SK-N-SH (cell line): ENCODE results near the gene THYN1. TPM values are rescaled to one million over a fixed set of nuclear protein-coding genes. Genes with fewer than 3 reads are reported as not detected.

Source experiments
- CTCF ChIA-PET: fragments of 300-600, 350-600 bp; formaldehyde crosslinking; extraction: SDS; loops from one replicate; lab custom pipeline; 2021; lab: Yijun Ruan, JAX
- POLR2A ChIA-PET: fragments of 350-600 bp; sonication (Branson Sonifier 250); formaldehyde crosslinking; extraction: SDS; loops from one replicate; lab custom pipeline; 2020; ENCODE audit warnings: antibody characterized with exemption, inconsistent platforms; lab: Yijun Ruan, JAX
- DNase-seq: peaks from one replicate; pipeline ENCODE4 v3.0.0; 2012
- H2AFZ ChIP-seq: fragments of 200-600 bp; sonication (generic); 2 replicates; pipeline ENCODE4 v1.8.1; 2016; ENCODE audit warnings: antibody characterized with exemption, mild to moderate bottlenecking, low read depth
- H3F3A ChIP-seq: fragments of 200-600 bp; sonication (generic); replicated peaks from 2 replicates; pipeline ENCODE3; 2016; ENCODE audit warnings: antibody characterized with exemption, mild to moderate bottlenecking; ENCODE audit not compliant: insufficient read depth
- H3K27ac ChIP-seq, 2 experiments: fragments of 200-500 bp in 1 of 2; fragments of 200-600 bp in 1 of 2; sonication (Bioruptor generic) in 1 of 2; sonication (generic), shearing (Covaris generic) in 1 of 2; 2 replicates each; pipeline versions ENCODE4 v1.5.1 to v1.6.1; 2014 to 2016; ENCODE audit warnings: low read depth in 2 of 2, inconsistent platforms in 1 of 2, low read length in 1 of 2, mild to moderate bottlenecking in 1 of 2, mixed read lengths in 1 of 2
- H3K27me3 ChIP-seq: fragments of 200-600 bp; sonication (generic), shearing (Covaris generic); 2 replicates; pipeline ENCODE4 v1.6.1; 2016; ENCODE audit warnings: mixed run types; ENCODE audit not compliant: insufficient read depth
- H3K36me3 ChIP-seq, 2 experiments: fragments of 200-500 bp in 1 of 2; fragments of 200-600 bp in 1 of 2; sonication (Bioruptor generic) in 1 of 2; sonication (generic) in 1 of 2; replicated peaks in 1 of 2; 2 replicates each; pipeline versions ENCODE3 to v1.5.1; 2014 to 2016; ENCODE audit warnings: low read length in 1 of 2, mild to moderate bottlenecking in 1 of 2; ENCODE audit not compliant: insufficient read depth in 2 of 2, control insufficient read depth in 1 of 2
- H3K4me1 ChIP-seq, 2 experiments: fragments of 200-500 bp in 1 of 2; fragments of 200-600 bp in 1 of 2; sonication (Bioruptor generic) in 1 of 2; sonication (generic), shearing (Covaris generic) in 1 of 2; 2 replicates each; pipeline versions ENCODE4 v1.5.1 to v1.6.1; 2014 to 2016; ENCODE audit warnings: low read depth in 1 of 2, low read length in 1 of 2, mixed run types in 1 of 2; ENCODE audit not compliant: insufficient read depth in 2 of 2, control insufficient read depth in 1 of 2
- H3K4me2 ChIP-seq: fragments of 200-600 bp; sonication (generic), shearing (Covaris generic); 2 replicates; pipeline ENCODE4 v1.6.1; 2017; ENCODE audit warnings: mixed run types
- H3K4me3 ChIP-seq, 2 experiments: fragments of 200-500 bp in 1 of 2; fragments of 200-600 bp in 1 of 2; sonication (Bioruptor generic) in 1 of 2; sonication (generic), shearing (Covaris generic) in 1 of 2; 2 replicates each; pipeline versions ENCODE4 v1.5.1 to v1.8.1; 2014 to 2016; ENCODE audit warnings: low read depth in 2 of 2, inconsistent platforms in 1 of 2, low read length in 1 of 2, mild to moderate bottlenecking in 1 of 2, mixed read lengths in 1 of 2, moderate library complexity in 1 of 2
- H3K79me2 ChIP-seq: fragments of 200-600 bp; sonication (generic); 2 replicates; pipeline ENCODE4 v1.8.1; 2017; ENCODE audit warnings: mild to moderate bottlenecking; ENCODE audit not compliant: insufficient read depth
- H3K9ac ChIP-seq: fragments of 200-600 bp; sonication (generic); 2 replicates; pipeline ENCODE4 v1.6.1; 2017; ENCODE audit warnings: mixed run types
- H3K9me2 ChIP-seq: fragments of 200-600 bp; sonication (generic); 2 replicates; pipeline ENCODE4 v1.6.1; 2017; ENCODE audit warnings: mixed run types
- H3K9me3 ChIP-seq: fragments of 200-600 bp; sonication (generic); 2 replicates; pipeline ENCODE4 v1.6.1; 2017; ENCODE audit warnings: mixed run types, mild to moderate bottlenecking, moderate library complexity
- H4K20me1 ChIP-seq: fragments of 200-600 bp; sonication (generic); 2 replicates; pipeline ENCODE4 v1.6.1; 2017; ENCODE audit warnings: mild to moderate bottlenecking, mixed run types; ENCODE audit not compliant: insufficient read depth
- ELF1 ChIP-seq: IDR thresholded peaks from 2 replicates; pipeline ENCODE4 v1.4.0; 2012
- EP300 ChIP-seq, 2 experiments: IDR thresholded peaks; 2 replicates each; pipeline versions ENCODE4 v1.4.0 to v1.6.1; 2012; ENCODE audit warnings: borderline replicate concordance in 1 of 2, low read depth in 1 of 2, low read length in 1 of 2
- EZH2phosphoT487 ChIP-seq: fragments of 200-600 bp; sonication (generic); IDR thresholded peaks from 2 replicates; pipeline ENCODE4 v1.6.1; 2017; ENCODE audit warnings: low read depth, mixed run types, mild to moderate bottlenecking, antibody characterized with exemption, moderate library complexity, borderline replicate concordance
- FOXJ3 ChIP-seq: sonication (generic); formaldehyde crosslinking; IDR thresholded peaks from 2 replicates; pipeline ENCODE4 v1.5.1; 2020; ENCODE audit warnings: mild to moderate bottlenecking, missing genetic modification reagents
- GABPA ChIP-seq: IDR thresholded peaks from 2 replicates; pipeline ENCODE4 v1.4.0; 2012; ENCODE audit warnings: low read depth, mild to moderate bottlenecking
- GATA2 ChIP-seq: sonication (generic); formaldehyde crosslinking; IDR thresholded peaks from 2 replicates; pipeline ENCODE4 v1.5.0; 2020; ENCODE audit warnings: mild to moderate bottlenecking, missing genetic modification reagents
- IRF3 ChIP-seq: fragments of 150-350 bp; IDR thresholded peaks from 2 replicates; pipeline ENCODE4 v1.6.1; 2016; ENCODE audit warnings: mild to moderate bottlenecking, low read depth, low read length
- JUND ChIP-seq: IDR thresholded peaks from 2 replicates; pipeline ENCODE4 v1.4.0; 2012
- MAX ChIP-seq: IDR thresholded peaks from 2 replicates; pipeline ENCODE4 v1.4.0; 2012; ENCODE audit warnings: low read depth
- MEF2A ChIP-seq: IDR thresholded peaks from 2 replicates; pipeline ENCODE4 v1.4.0; 2012; ENCODE audit warnings: low read depth, borderline replicate concordance
- NFIC ChIP-seq: IDR thresholded peaks from 2 replicates; pipeline ENCODE4 v1.4.0; 2012; ENCODE audit warnings: borderline replicate concordance
- NRF1 ChIP-seq: IDR thresholded peaks from 2 replicates; pipeline ENCODE4 v1.6.1; 2012; ENCODE audit warnings: low read depth, mild to moderate bottlenecking, low read length
- POLR2AphosphoS5 ChIP-seq: IDR thresholded peaks from 2 replicates; pipeline ENCODE4 v1.6.1; 2012; ENCODE audit warnings: low read depth, low read length
- RXRA ChIP-seq: IDR thresholded peaks from 2 replicates; pipeline ENCODE4 v1.4.0; 2012; ENCODE audit warnings: low read depth, mild to moderate bottlenecking, borderline replicate concordance
- SIN3A ChIP-seq: IDR thresholded peaks from 2 replicates; pipeline ENCODE4 v1.6.1; 2012; ENCODE audit warnings: low read depth, mild to moderate bottlenecking, low read length, moderate library complexity, borderline replicate concordance
- SMC3 ChIP-seq: IDR thresholded peaks from 2 replicates; pipeline ENCODE4 v1.6.1; 2012; ENCODE audit warnings: low read depth, low read length, improper control_type of control experiment
- TCF12 ChIP-seq: IDR thresholded peaks from 2 replicates; pipeline ENCODE4 v1.4.0; 2012
- WGBS: methylation state at CpG from one replicate; pipeline ENCODE4 v1.1.6; 2017; ENCODE audit warnings: low lambda C conversion rate; 5-methylcytosine and 5-hydroxymethylcytosine counted together
- polyA plus RNA-seq, 3 experiments: library from polyadenylated mRNA; depleted of rRNA; stranded (reverse); fragments of >200 nt; gene quantifications; 2 replicates each; pipeline ENCODE4 v1.2.3, GENCODE V29; 2012
- TF ChIP-seq, protein P1 (sequence below): IDR thresholded peaks from 2 replicates; pipeline ENCODE4; 2012
- TF ChIP-seq, protein P2 (sequence below): IDR thresholded peaks from 2 replicates; pipeline ENCODE4 v1.4.0; 2012; ENCODE audit warnings: low read depth, borderline replicate concordance
- TF ChIP-seq, protein P3 (sequence below): fragments of 200-600 bp; sonication (generic); IDR thresholded peaks from 2 replicates; pipeline ENCODE4 v1.6.1; 2017; ENCODE audit warnings: antibody characterized with exemption, mild to moderate bottlenecking, moderate library complexity

Gene THYN1
- polyA plus RNA-seq, 1 of the 3 experiments (the other 2 are of a cell fraction): 61.8 TPM

GRCh38 chr11:134283461-134284230 is 30.5 kb upstream of the THYN1 start:
- no peaks in the 10 kb centered on the region for H3K79me2 ChIP-seq
- H3K9me2 ChIP-seq: no peaks in the 10 kb centered on the region
- no peak overlapping the region for H3K27ac ChIP-seq
- no peak for DNase-seq
- no peaks in the 10 kb centered on the region for H3K9me3 ChIP-seq
- no peak overlapping the region for H3K4me3 ChIP-seq
- WGBS: 63% methylated on average over 11 of the region's 16 CpGs
- no peak overlapping the region for H2AFZ ChIP-seq
- H4K20me1 ChIP-seq: no peaks in the 10 kb centered on the region
- no peaks in the 10 kb centered on the region for H3F3A ChIP-seq
- ChIA-PET CTCF (interaction anchor here (1.9 kb wide), 1 partner anchor 10 kb away, joined by 5 read pairs; no protein-coding TSS in a partner anchor), POLR2A (no interaction called here)
- no peaks in the 10 kb centered on the region for H3K36me3 ChIP-seq
- no peak overlapping the region for H3K9ac ChIP-seq
- no peak for TF ChIP-seq GABPA
- TF ChIP-seq SIN3A: no peak
- no peak for TF ChIP-seq EZH2phosphoT487
- TF ChIP-seq, protein P1, sequence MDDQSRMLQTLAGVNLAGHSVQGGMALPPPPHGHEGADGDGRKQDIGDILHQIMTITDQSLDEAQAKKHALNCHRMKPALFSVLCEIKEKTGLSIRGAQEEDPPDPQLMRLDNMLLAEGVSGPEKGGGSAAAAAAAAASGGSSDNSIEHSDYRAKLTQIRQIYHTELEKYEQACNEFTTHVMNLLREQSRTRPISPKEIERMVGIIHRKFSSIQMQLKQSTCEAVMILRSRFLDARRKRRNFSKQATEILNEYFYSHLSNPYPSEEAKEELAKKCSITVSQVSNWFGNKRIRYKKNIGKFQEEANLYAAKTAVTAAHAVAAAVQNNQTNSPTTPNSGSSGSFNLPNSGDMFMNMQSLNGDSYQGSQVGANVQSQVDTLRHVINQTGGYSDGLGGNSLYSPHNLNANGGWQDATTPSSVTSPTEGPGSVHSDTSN: no peak
- TF ChIP-seq NRF1: no peak
- TF ChIP-seq EP300 (IDR thresholded peaks at IDR 0.05; ENCODE audit: borderline replicate concordance in 1 of 2, low read depth in 1 of 2, low read length in 1 of 2): no peak
- no peak for TF ChIP-seq JUND
- TF ChIP-seq MAX: no peak
- TF ChIP-seq ELF1: no peak
- no peak for TF ChIP-seq SMC3
- no peak for TF ChIP-seq TCF12
- no peak for TF ChIP-seq NFIC
- TF ChIP-seq, protein P2, sequence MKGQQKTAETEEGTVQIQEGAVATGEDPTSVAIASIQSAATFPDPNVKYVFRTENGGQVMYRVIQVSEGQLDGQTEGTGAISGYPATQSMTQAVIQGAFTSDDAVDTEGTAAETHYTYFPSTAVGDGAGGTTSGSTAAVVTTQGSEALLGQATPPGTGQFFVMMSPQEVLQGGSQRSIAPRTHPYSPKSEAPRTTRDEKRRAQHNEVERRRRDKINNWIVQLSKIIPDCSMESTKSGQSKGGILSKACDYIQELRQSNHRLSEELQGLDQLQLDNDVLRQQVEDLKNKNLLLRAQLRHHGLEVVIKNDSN: no peak
- H3K4me2 ChIP-seq: no peak overlapping the region
- no peaks in the 10 kb centered on the region for H3K27me3 ChIP-seq
- no peaks in the 10 kb centered on the region for H3K4me1 ChIP-seq

DNA sequence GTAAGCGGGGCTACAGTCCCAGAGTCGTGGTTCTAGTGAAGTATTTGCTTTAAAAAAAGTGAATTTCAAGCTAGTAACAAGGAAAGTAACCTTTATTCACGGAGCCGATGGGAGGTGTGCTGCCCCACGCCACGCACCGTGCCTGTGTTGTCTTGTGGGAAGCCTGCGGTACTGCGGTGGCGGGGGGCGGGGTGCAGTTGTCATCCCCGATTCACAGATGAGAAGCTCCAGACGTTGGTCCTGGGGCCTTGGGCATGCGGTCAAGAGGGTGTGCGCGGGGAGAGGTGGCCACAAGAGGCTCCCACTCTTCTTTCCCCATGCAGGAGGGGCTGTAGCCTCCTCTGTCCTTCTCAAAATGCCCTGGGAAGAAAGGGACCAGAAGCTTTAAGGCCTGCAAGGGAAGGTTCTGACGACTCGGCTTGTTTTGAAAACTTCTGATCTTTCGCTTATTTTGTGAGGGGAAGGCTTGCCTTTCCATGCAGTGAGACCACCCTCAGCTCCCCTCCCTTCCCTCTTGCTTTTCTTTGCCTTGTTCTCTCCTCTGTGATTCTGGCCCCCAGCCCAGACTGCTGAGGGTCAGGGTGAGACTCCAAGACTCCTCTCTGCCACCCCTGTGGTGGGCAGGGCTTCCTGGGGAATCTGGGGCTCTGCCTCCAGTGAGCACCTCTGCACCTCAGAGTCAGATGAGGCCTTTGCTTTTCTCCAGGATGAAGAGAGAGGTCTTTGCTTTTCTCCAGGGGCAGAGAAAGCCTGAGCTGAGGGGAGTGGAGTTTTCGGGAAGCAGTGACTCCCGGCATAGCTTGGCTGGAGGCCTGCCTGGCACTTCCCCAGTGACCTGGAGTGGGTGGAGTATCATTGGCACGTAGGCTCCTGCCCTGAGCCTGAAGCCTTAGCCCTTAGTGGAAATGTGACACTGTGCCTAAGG is 29.2 kb upstream of the THYN1 start:
- CTCF ChIA-PET: interaction anchor here (1.9 kb wide), 1 partner anchor 9 kb away, joined by 5 read pairs; no protein-coding TSS in a partner anchor
- WGBS: 62% methylated on average over 16 of the region's 22 CpGs
- TF ChIP-seq, protein P1: no peak
- TF ChIP-seq RXRA: no peak
- no peak for TF ChIP-seq POLR2AphosphoS5
- no peak for TF ChIP-seq IRF3
- no peak for TF ChIP-seq GABPA
- no peak for TF ChIP-seq FOXJ3 (CRISPR knock-in tag)
- no peak for TF ChIP-seq TCF12
- TF ChIP-seq, protein P3, sequence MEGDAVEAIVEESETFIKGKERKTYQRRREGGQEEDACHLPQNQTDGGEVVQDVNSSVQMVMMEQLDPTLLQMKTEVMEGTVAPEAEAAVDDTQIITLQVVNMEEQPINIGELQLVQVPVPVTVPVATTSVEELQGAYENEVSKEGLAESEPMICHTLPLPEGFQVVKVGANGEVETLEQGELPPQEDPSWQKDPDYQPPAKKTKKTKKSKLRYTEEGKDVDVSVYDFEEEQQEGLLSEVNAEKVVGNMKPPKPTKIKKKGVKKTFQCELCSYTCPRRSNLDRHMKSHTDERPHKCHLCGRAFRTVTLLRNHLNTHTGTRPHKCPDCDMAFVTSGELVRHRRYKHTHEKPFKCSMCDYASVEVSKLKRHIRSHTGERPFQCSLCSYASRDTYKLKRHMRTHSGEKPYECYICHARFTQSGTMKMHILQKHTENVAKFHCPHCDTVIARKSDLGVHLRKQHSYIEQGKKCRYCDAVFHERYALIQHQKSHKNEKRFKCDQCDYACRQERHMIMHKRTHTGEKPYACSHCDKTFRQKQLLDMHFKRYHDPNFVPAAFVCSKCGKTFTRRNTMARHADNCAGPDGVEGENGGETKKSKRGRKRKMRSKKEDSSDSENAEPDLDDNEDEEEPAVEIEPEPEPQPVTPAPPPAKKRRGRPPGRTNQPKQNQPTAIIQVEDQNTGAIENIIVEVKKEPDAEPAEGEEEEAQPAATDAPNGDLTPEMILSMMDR: no peak
- no peak for TF ChIP-seq GATA2
- no peak for TF ChIP-seq NRF1
- no peak for TF ChIP-seq MEF2A

More for the DNA sequence above, 29.2 kb upstream of the THYN1 start:
- no peaks in the 10 kb centered on the region for H3F3A ChIP-seq
- H3K4me3 ChIP-seq: no peak overlapping the region
- H3K4me1 ChIP-seq: no peaks in the 10 kb centered on the region
- H3K27me3 ChIP-seq: peaks cover 9% of the 10 kb centered on the region; the same call in 1 of the 2 replicates
- H3K27ac ChIP-seq: no peak overlapping the region
- no peak overlapping the region for H2AFZ ChIP-seq
- H3K9ac ChIP-seq: no peak overlapping the region
- H4K20me1 ChIP-seq: no peaks in the 10 kb centered on the region
- H3K9me3 ChIP-seq: no peaks in the 10 kb centered on the region
- no peaks in the 10 kb centered on the region for H3K9me2 ChIP-seq
- no peak overlapping the region for H3K4me2 ChIP-seq
- no peak for DNase-seq
- H3K79me2 ChIP-seq: no peaks in the 10 kb centered on the region
- POLR2A ChIA-PET: no interaction called here
- no peaks in the 10 kb centered on the region for H3K36me3 ChIP-seq
